ENCODE results near the gene AGAP1. TPM values are rescaled to one million over a fixed set of nuclear protein-coding genes. Genes with fewer than 3 reads are reported as not detected.
A peak's percentile ranks its signal among the peaks of the same experiment; 100 is the strongest.

AGAP1 gene
- total and polyA plus RNA-seq, 2 donors (not counting 3 experiments of a cell fraction or from before 2014, with no cell fraction given) = 10.2 to 20.9 TPM

- Histone ChIP-seq H2AFZ (ENCODE audit: low read depth, low read length) (no peak overlapping the region), H3K27me3 (ENCODE audit: control insufficient read depth in 2 of 2, insufficient read depth in 2 of 2, low read length in 2 of 2) (no peaks in the 10 kb centered on the region), H3K4me2 (ENCODE audit: insufficient read depth, low read length) (no peak overlapping the region), H4K20me1 (replicated peaks; ENCODE audit: control insufficient read depth, extremely low read depth, insufficient read depth, low read length) (no peaks in the 10 kb centered on the region), H3K9me1 (replicated peaks; ENCODE audit: control insufficient read depth, extremely low read depth, insufficient read depth, low read length) (no peaks in the 10 kb centered on the region), H3K4me3 (replicated peaks in 1 of 3; ENCODE audit: insufficient read depth in 1 of 3, low read depth in 1 of 3, low read length in 3 of 3) (no peak overlapping the region), H3K36me3 (ENCODE audit: control insufficient read depth in 2 of 2, extremely low read depth in 1 of 2, insufficient read depth in 2 of 2, low read length in 2 of 2) (peaks cover 0 to under 1% of the 10 kb centered on the region in 2 experiments), H3K9me3 (replicated peaks; ENCODE audit: control insufficient read depth, insufficient read depth, low read length) (no peaks in the 10 kb centered on the region), H3K4me1 (ENCODE audit: control insufficient read depth, extremely low read depth, insufficient read depth, low read length) (no peaks in the 10 kb centered on the region), H3K27ac (ENCODE audit: insufficient read depth, low read depth, low read length) (no peak overlapping the region), H3K9ac (replicated peaks; ENCODE audit: extremely low read depth, insufficient read depth, low read length) (no peak overlapping the region), H3K79me2 (ENCODE audit: control insufficient read depth, insufficient read depth, low read length) (no peaks in the 10 kb centered on the region)
- ChIA-PET POLR2A (interaction anchor here (0.7 kb wide), 2 partner anchors 414 to 429 kb away, joined by 3 read pairs; no protein-coding TSS in a partner anchor), CTCF (interaction anchor here (0.5 to 2.3 kb wide), 28 partner anchors 8 to 1307 kb away, joined by 3 to 62 read pairs (median 4); partner anchors contain the start of gene GBX2)
- intact Hi-C loops (cut with micrococcal nuclease) = loop anchor here (1.0 kb wide), 3 partner anchors 13 to 543 kb away; no protein-coding TSS in a partner anchor
- BruUV-seq (replicated peaks) = no TSS peak
- DNase-seq (ENCODE audit: low read depth, low spot score) (peak; percentile 90), FAIRE-seq (peak; percentile 88)
- TF ChIP-seq FOS (IDR thresholded peaks at IDR 0.05; ENCODE audit: borderline replicate concordance, insufficient read depth, low read length) (no peak), CTCF (IDR thresholded peaks at IDR 0.05; ENCODE audit: extremely low read depth in 1 of 2, insufficient read depth in 1 of 2, low read depth in 1 of 2, low read length in 2 of 2) (peak; percentile 67 to 73)
- dilution Hi-C loops (cut with MboI; ENCODE audit: extremely low pct_ligation_motif_present, low sequenced_read_pairs) = no loop called here
Measured at GRCh38 chr2:235766278-235766677, 272.4 kb downstream of the AGAP1 start.

GRCh38 chr2:235768606-235769005, 274.8 kb downstream of the AGAP1 start:
- DNase-seq (ENCODE audit: low read depth, low spot score) = no peak
- Histone ChIP-seq H3K4me1 (ENCODE audit: control insufficient read depth, extremely low read depth, insufficient read depth, low read length) (peaks cover 4% of the 10 kb centered on the region), H4K20me1 (replicated peaks; ENCODE audit: control insufficient read depth, extremely low read depth, insufficient read depth, low read length) (no peaks in the 10 kb centered on the region), H3K9ac (replicated peaks; ENCODE audit: extremely low read depth, insufficient read depth, low read length) (no peak overlapping the region), H3K36me3 (ENCODE audit: control insufficient read depth in 2 of 2, extremely low read depth in 1 of 2, insufficient read depth in 2 of 2, low read length in 2 of 2) (peaks cover 0 to 1% of the 10 kb centered on the region in 2 experiments), H2AFZ (ENCODE audit: low read depth, low read length) (no peak overlapping the region), H3K27ac (ENCODE audit: insufficient read depth, low read depth, low read length) (no peak overlapping the region), H3K4me2 (ENCODE audit: insufficient read depth, low read length) (no peak overlapping the region), H3K4me3 (replicated peaks in 1 of 3; ENCODE audit: insufficient read depth in 1 of 3, low read depth in 1 of 3, low read length in 3 of 3) (no peak overlapping the region), H3K27me3 (ENCODE audit: control insufficient read depth in 2 of 2, insufficient read depth in 2 of 2, low read length in 2 of 2) (no peaks in the 10 kb centered on the region), H3K9me3 (replicated peaks; ENCODE audit: control insufficient read depth, insufficient read depth, low read length) (no peaks in the 10 kb centered on the region), H3K79me2 (ENCODE audit: control insufficient read depth, insufficient read depth, low read length) (no peaks in the 10 kb centered on the region), H3K9me1 (replicated peaks; ENCODE audit: control insufficient read depth, extremely low read depth, insufficient read depth, low read length) (no peaks in the 10 kb centered on the region)
- intact Hi-C loops (cut with micrococcal nuclease) = no loop called here
- dilution Hi-C loops (cut with MboI; ENCODE audit: extremely low pct_ligation_motif_present, low sequenced_read_pairs) = no loop called here
- CTCF ChIA-PET = interaction anchor here (1.3 kb wide), 1 partner anchor 11 kb away, joined by 4 read pairs; no protein-coding TSS in a partner anchor
- TF ChIP-seq POLR2A (IDR thresholded peaks at IDR 0.05; ENCODE audit: low read depth, low read length) (no peak), MAX (IDR thresholded peaks at IDR 0.05; ENCODE audit: insufficient read depth, insufficient read length) (no peak), GATA2 (IDR thresholded peaks at IDR 0.05; ENCODE audit: insufficient read depth, insufficient read length, low read depth, low read length) (no peak), JUN (IDR thresholded peaks at IDR 0.05; ENCODE audit: borderline replicate concordance, insufficient read depth, insufficient read length, low read depth) (no peak), EZH2 (IDR thresholded peaks at IDR 0.05; ENCODE audit: borderline replicate concordance, low read depth, low read length, severe bottlenecking) (no peak), FOS (IDR thresholded peaks at IDR 0.05; ENCODE audit: borderline replicate concordance, insufficient read depth, low read length) (no peak), POLR2AphosphoS5 (IDR thresholded peaks at IDR 0.05; ENCODE audit: insufficient read depth, low read depth, low read length) (no peak), MYC (IDR thresholded peaks at IDR 0.05; ENCODE audit: low read depth, low read length) (no peak), CTCF (IDR thresholded peaks at IDR 0.05; ENCODE audit: extremely low read depth in 1 of 2, insufficient read depth in 1 of 2, low read depth in 1 of 2, low read length in 2 of 2) (no peak)
- POLR2A ChIA-PET = no interaction called here
- no peak for FAIRE-seq
- no TSS peak for BruUV-seq (replicated peaks)

Measured in endothelial cell of umbilical vein (primary cell).